CD4-positive, alpha-beta T cell (primary cell): ENCODE results near the gene RAPGEF5. TPM values are rescaled to one million over a fixed set of nuclear protein-coding genes. Genes with fewer than 3 reads are reported as not detected.

Source experiments
- ATAC-seq: fragments of 200-7000 bp; cut with Tn5 transposase; one replicate; pipeline ENCODE4 v1.10.0; 2022; ENCODE audit warnings: mild to moderate bottlenecking; ENCODE audit not compliant: poor library complexity
- CTCF ChIA-PET: fragments of 350-600 bp; sonication (Branson Sonifier 250); formaldehyde crosslinking; loops from one replicate; lab custom pipeline; 2021; ENCODE audit warnings: antibody characterized with exemption, inconsistent platforms; lab: Charles Lee
- POLR2A ChIA-PET: fragments of 350-600 bp; sonication (Branson Sonifier 250); formaldehyde crosslinking; loops from one replicate; lab custom pipeline; 2021; ENCODE audit warnings: antibody characterized with exemption, inconsistent platforms; lab: Charles Lee
- DNase-seq, 14 experiments: peaks; one replicate each; pipeline ENCODE4 v3.0.0-alpha.2; 2013 to 2020; ENCODE audit warnings: mixed read lengths in 2 of 14
- H3K27ac ChIP-seq, 2 donors: one replicate each; pipeline versions ENCODE4 v1.5.1 to v1.7.0; 2013; ENCODE audit warnings: low read length in 2 of 2, low read depth in 1 of 2, mild to moderate bottlenecking in 1 of 2
- H3K27me3 ChIP-seq, 2 experiments: 1 replicate in 1 of 2; 2 replicates in 1 of 2; pipeline versions ENCODE4 v1.6.1 to v1.7.0; 2013; ENCODE audit warnings: low read length in 2 of 2, control low read depth in 1 of 2, mild to moderate bottlenecking in 1 of 2, moderate library complexity in 1 of 2; ENCODE audit not compliant: insufficient read depth in 2 of 2, control insufficient read depth in 1 of 2
- H3K36me3 ChIP-seq: one replicate; pipeline ENCODE4 v1.6.1; 2013; ENCODE audit warnings: low read length, control low read depth; ENCODE audit not compliant: insufficient read depth
- H3K4me1 ChIP-seq: one replicate; pipeline ENCODE4 v1.6.1; 2013; ENCODE audit warnings: low read length, control low read depth; ENCODE audit not compliant: insufficient read depth
- H3K4me3 ChIP-seq: one replicate; pipeline ENCODE4 v1.5.1; 2013; ENCODE audit warnings: mild to moderate bottlenecking, low read length, moderate library complexity
- H3K9me3 ChIP-seq, 2 experiments: 1 replicate in 1 of 2; 2 replicates in 1 of 2; pipeline versions ENCODE4 v1.6.1 to v1.7.0; 2013; ENCODE audit warnings: low read length in 2 of 2, mild to moderate bottlenecking in 2 of 2, control low read depth in 1 of 2, moderate library complexity in 1 of 2; ENCODE audit not compliant: control insufficient read depth in 1 of 2, insufficient read depth in 1 of 2
- H3K27ac Mint-ChIP-seq: one replicate; pipeline ENCODE4 v1.8.0; 2020; ENCODE audit warnings: mixed read lengths
- H3K27me3 Mint-ChIP-seq: one replicate; pipeline ENCODE4 v1.8.0; 2021; ENCODE audit warnings: mixed read lengths
- H3K36me3 Mint-ChIP-seq: one replicate; pipeline ENCODE4 v1.8.0; 2021; ENCODE audit warnings: low read depth, mixed read lengths
- H3K4me1 Mint-ChIP-seq: one replicate; pipeline ENCODE4 v1.8.0; 2021; ENCODE audit warnings: low read depth, mixed read lengths
- H3K4me3 Mint-ChIP-seq: one replicate; pipeline ENCODE4 v1.8.0; 2020; ENCODE audit warnings: mild to moderate bottlenecking, mixed read lengths
- H3K9me3 Mint-ChIP-seq: one replicate; pipeline ENCODE4 v1.8.0; 2020; ENCODE audit warnings: mixed read lengths
- CTCF ChIP-seq: fragments of 200-600 bp; IDR thresholded peaks from one replicate; pipeline ENCODE4 v1.8.0; 2022; ENCODE audit warnings: antibody characterized with exemption, mild to moderate bottlenecking
- intact Hi-C, 2 experiments: fragments of 100-400 bp; cut with DNase I in 1 of 2; cut with micrococcal nuclease in 1 of 2; formaldehyde crosslinking; loops; one replicate each; pipeline versions ENCODE4 v1.15.1 to v1.9.0; 2023 to 2025; cut with DNase I, micrococcal nuclease
- total RNA-seq, 174 experiments: library from RNA in 2 of 174; stranded (reverse) in 2 of 174; gene quantifications; one replicate each; pipeline ENCODE4 v1.2.3 and lab custom pipeline; 2021 to 2026

RAPGEF5 gene
- total RNA-seq, 2 experiments from 2014 or later: 0.17 TPM; not detected in 1

GRCh38 chr7:22295402-22296264 lies 61.3 kb downstream of the RAPGEF5 start:
- H3K9me3 Mint-ChIP-seq: no peaks in the 10 kb centered on the region
- CTCF ChIA-PET: no interaction called here

GRCh38 chr7:22292531-22292930 lies 64.4 kb downstream of the RAPGEF5 start:
- no peak overlapping the region for H3K4me3 Mint-ChIP-seq
- no peak overlapping the region for H3K27ac ChIP-seq
- H3K4me1 ChIP-seq: no peaks in the 10 kb centered on the region
- H3K9me3 ChIP-seq: no peaks in the 10 kb centered on the region
- peak in 1 of 14 experiments; percentile 8 for DNase-seq
- H3K27me3 ChIP-seq: peaks cover 0 to 5% of the 10 kb centered on the region in 2 experiments
- peaks cover 6% of the 10 kb centered on the region for H3K4me1 Mint-ChIP-seq
- no peak overlapping the region for H3K27ac Mint-ChIP-seq
- ATAC-seq: no peak
- no peaks in the 10 kb centered on the region for H3K36me3 ChIP-seq
- H3K27me3 Mint-ChIP-seq: no peaks in the 10 kb centered on the region
- ChIA-PET CTCF (no interaction called here), POLR2A (no interaction called here)
- TF ChIP-seq CTCF: no peak
- H3K4me3 ChIP-seq: no peak overlapping the region
- intact Hi-C loops: no loop called here
- H3K9me3 Mint-ChIP-seq: no peaks in the 10 kb centered on the region
- H3K36me3 Mint-ChIP-seq: no peaks in the 10 kb centered on the region

More at GRCh38 chr7:22295402-22296264, 61.3 kb downstream of the RAPGEF5 start:
- no peaks in the 10 kb centered on the region for H3K4me1 ChIP-seq
- H3K27me3 ChIP-seq: peaks cover 0 to 5% of the 10 kb centered on the region in 2 experiments
- H3K27me3 Mint-ChIP-seq: no peaks in the 10 kb centered on the region
- no peaks in the 10 kb centered on the region for H3K9me3 ChIP-seq
- no peak overlapping the region for H3K27ac Mint-ChIP-seq
- H3K27ac ChIP-seq: no peak overlapping the region
- H3K4me3 Mint-ChIP-seq: no peak overlapping the region
- no peaks in the 10 kb centered on the region for H3K36me3 ChIP-seq
- H3K36me3 Mint-ChIP-seq: no peaks in the 10 kb centered on the region
- TF ChIP-seq CTCF: no peak
- DNase-seq (no peak), ATAC-seq (no peak)
- intact Hi-C loops: no loop called here
- no peak overlapping the region for H3K4me3 ChIP-seq
- H3K4me1 Mint-ChIP-seq: peaks cover 6% of the 10 kb centered on the region
- POLR2A ChIA-PET: no interaction called here

DNA sequence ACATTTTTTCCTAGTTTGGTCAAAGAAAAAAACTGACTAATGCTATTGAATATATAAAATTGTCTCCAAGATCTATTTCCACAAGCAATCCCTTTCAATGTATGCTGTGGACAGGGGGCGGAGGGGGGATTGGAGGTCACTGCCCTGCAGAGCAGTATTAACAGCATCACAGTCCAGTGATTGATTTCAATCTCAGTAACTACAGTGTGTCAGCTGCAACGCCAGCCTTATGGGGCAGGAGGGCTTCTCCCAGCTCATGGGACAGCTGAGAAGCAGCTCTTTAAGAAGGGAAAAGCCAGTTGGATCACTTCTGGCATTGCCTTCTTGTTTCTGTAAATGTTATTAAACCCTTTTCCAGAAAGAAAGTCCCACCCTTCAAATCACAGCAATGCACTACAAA lies 65.0 kb downstream of the RAPGEF5 start:
- Histone ChIP-seq H3K4me3 (no peak overlapping the region), H3K4me1 (no peaks in the 10 kb centered on the region), H3K27ac (no peak overlapping the region), H3K36me3 (no peaks in the 10 kb centered on the region), H3K27me3 (peaks cover 0 to 5% of the 10 kb centered on the region in 2 experiments), H3K9me3 (no peaks in the 10 kb centered on the region)
- intact Hi-C loops: no loop called here
- DNase-seq (no peak), ATAC-seq (no peak)
- no peak for TF ChIP-seq CTCF
- POLR2A ChIA-PET: no interaction called here
- CTCF ChIA-PET: no interaction called here
- Mint-ChIP-seq H3K27ac (no peak overlapping the region), H3K36me3 (no peaks in the 10 kb centered on the region), H3K4me3 (no peak overlapping the region), H3K4me1 (peaks cover 6% of the 10 kb centered on the region), H3K27me3 (no peaks in the 10 kb centered on the region), H3K9me3 (no peaks in the 10 kb centered on the region)
